Renal cortex interstitium (tissue), 11 donors: ENCODE data around the gene C3orf33. TPM values are rescaled to one million over a fixed set of nuclear protein-coding genes. Genes with fewer than 3 reads are reported as not detected.
A peak's percentile ranks its signal among the peaks of the same experiment; 100 is the strongest.

Experiments used
- DNase-seq, 11 donors: peaks; one replicate each; pipeline ENCODE4 v3.0.0-alpha.2; 2013; ENCODE audit warnings: low read depth in 9 of 11, low spot score in 4 of 11; ENCODE audit errors: extremely low read depth in 1 of 11
- polyA plus RNA-seq, 3 donors: library from polyadenylated mRNA; unstranded; fragments of 120-200 nt; gene quantifications; one replicate each; pipeline ENCODE4 v1.2.1, GENCODE V29; 2013; ENCODE audit not compliant: insufficient read length in 3 of 3

The C3orf33 gene
- polyA plus RNA-seq, 3 donors = 8.6 to 13.1 (median 12.6) TPM

GRCh38 chr3:155805204-155805801 is 775 bp downstream of the C3orf33 start:
- DNase-seq = peak in 2 of 11 donors; percentile 3 to 7

- no peak for DNase-seq
Measured at GRCh38 chr3:155804323-155804722, 1.8 kb downstream of the C3orf33 start.

- no peak for DNase-seq
Measured at GRCh38 chr3:155792532-155792931, 13.5 kb downstream of the C3orf33 start.

GRCh38 chr3:155791190-155791589 is 14.9 kb downstream of the C3orf33 start:
- DNase-seq = no peak

- DNase-seq = no peak
Measured at GRCh38 chr3:155790272-155790925, 15.7 kb downstream of the C3orf33 start.

- no peak for DNase-seq
Measured at GRCh38 chr3:155785662-155786295, 20.3 kb downstream of the C3orf33 start.

- DNase-seq = no peak
Measured at GRCh38 chr3:155782390-155782953, 23.6 kb downstream of the C3orf33 start.

- no peak for DNase-seq
Measured at GRCh38 chr3:155780291-155780690, 25.8 kb downstream of the C3orf33 start.

GRCh38 chr3:155778462-155778861 is 27.6 kb downstream of the C3orf33 start:
- no peak for DNase-seq

GRCh38 chr3:155772801-155773200 is 33.3 kb downstream of the C3orf33 start:
- DNase-seq = no peak

GRCh38 chr3:155771126-155771525 is 35.0 kb downstream of the C3orf33 start:
- no peak for DNase-seq

GRCh38 chr3:155766206-155766605 is 39.9 kb downstream of the C3orf33 start:
- DNase-seq = no peak

GRCh38 chr3:155763870-155764463 is 42.1 kb downstream of the C3orf33 start:
- no peak for DNase-seq

GRCh38 chr3:155760653-155761052 is 45.4 kb downstream of the C3orf33 start:
- DNase-seq = no peak

GRCh38 chr3:155757577-155757976 is 48.5 kb downstream of the C3orf33 start:
- DNase-seq = no peak

- no peak for DNase-seq
Measured at GRCh38 chr3:155753038-155753639, 52.9 kb downstream of the C3orf33 start.

GRCh38 chr3:155748611-155749365 is 57.3 kb downstream of the C3orf33 start:
- DNase-seq = no peak

GRCh38 chr3:155747946-155748290 is 58.2 kb downstream of the C3orf33 start:
- DNase-seq = no peak
